Peyer's patch (tissue), 4 donors: ENCODE data around the gene OSBPL10. TPM values are rescaled to one million over a fixed set of nuclear protein-coding genes. Genes with fewer than 3 reads are reported as not detected.

Experiments used
- DNase-seq, 3 donors: peaks; one replicate each; pipeline ENCODE4 v3.0.0-alpha.2; 2017 to 2019
- H3K27ac ChIP-seq, 4 donors: fragments of 200-600 bp; sonication (generic); one replicate each; pipeline ENCODE4 v1.5.1; 2016 to 2019
- H3K27me3 ChIP-seq, 2 donors: fragments of 200-600 bp; sonication (generic); one replicate each; pipeline ENCODE4 v1.5.1; 2019
- H3K36me3 ChIP-seq, 3 donors: fragments of 200-600 bp; sonication (generic); one replicate each; pipeline ENCODE4 v1.5.1; 2016 to 2019
- H3K4me1 ChIP-seq, 4 donors: fragments of 200-600 bp; sonication (generic); one replicate each; pipeline ENCODE4 v1.5.1; 2016 to 2019
- H3K4me3 ChIP-seq, 4 donors: fragments of 200-600 bp; sonication (generic); 1 replicate in 3 of 4; 2 replicates in 1 of 4; pipeline ENCODE4 v1.5.1; 2016 to 2019; ENCODE audit warnings: mild to moderate bottlenecking in 1 of 4
- H3K9me3 ChIP-seq, 4 donors: fragments of 200-600 bp; sonication (generic); one replicate each; pipeline ENCODE4 v1.5.1; 2016 to 2019; ENCODE audit warnings: mild to moderate bottlenecking in 1 of 4
- POLR2A ChIP-seq, 2 donors: fragments of 450-650 bp; IDR thresholded peaks; one replicate each; pipeline ENCODE4 v1.5.1; 2017; ENCODE audit warnings: antibody characterized with exemption in 2 of 2, mild to moderate bottlenecking in 2 of 2, moderate library complexity in 2 of 2
- total RNA-seq, 4 donors: library from RNA; depleted of rRNA; stranded (reverse); fragments of >200 nt; gene quantifications; one replicate each; pipeline ENCODE4 v1.1.0, GENCODE V29; 2016
- TF ChIP-seq, protein P1 (sequence below), 6 experiments: fragments of 450-650 bp in 4 of 6; fragments of 200-600 bp in 2 of 6; sonication (generic) in 1 of 6; IDR thresholded peaks; one replicate each; pipeline ENCODE4 v1.5.1; 2017 to 2019; ENCODE audit warnings: antibody characterized with exemption in 6 of 6, mild to moderate bottlenecking in 3 of 6, moderate library complexity in 1 of 6

The OSBPL10 gene
- total RNA-seq, 4 donors from 2014 or later = 18.5 to 128 (median 60.5) TPM

DNA sequence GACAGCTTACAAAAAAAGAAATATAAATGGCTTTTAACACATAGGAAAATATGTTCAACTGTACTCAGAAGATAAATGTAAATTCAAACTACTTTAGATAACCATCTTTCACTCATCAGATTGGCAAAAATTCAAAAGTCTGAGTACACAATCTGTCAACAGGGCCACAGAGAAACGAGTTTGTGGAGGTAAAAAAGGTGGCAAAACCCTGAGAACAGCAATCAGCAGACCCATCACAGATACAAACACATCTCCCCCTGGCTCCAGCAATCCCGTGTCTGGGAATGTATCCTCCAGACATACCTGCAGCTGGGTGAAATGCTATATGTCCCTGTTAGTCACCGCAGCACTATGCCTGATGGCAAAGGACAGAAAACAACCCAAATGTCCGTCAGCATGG is 149.5 kb downstream of the OSBPL10 start:
- Histone ChIP-seq H3K4me3 (no peak overlapping the region), H3K27me3 (no peaks in the 10 kb centered on the region), H3K9me3 (no peaks in the 10 kb centered on the region), H3K27ac (no peak overlapping the region), H3K4me1 (no peaks in the 10 kb centered on the region), H3K36me3 (no peaks in the 10 kb centered on the region)
- DNase-seq = no peak
- TF ChIP-seq, protein P1, sequence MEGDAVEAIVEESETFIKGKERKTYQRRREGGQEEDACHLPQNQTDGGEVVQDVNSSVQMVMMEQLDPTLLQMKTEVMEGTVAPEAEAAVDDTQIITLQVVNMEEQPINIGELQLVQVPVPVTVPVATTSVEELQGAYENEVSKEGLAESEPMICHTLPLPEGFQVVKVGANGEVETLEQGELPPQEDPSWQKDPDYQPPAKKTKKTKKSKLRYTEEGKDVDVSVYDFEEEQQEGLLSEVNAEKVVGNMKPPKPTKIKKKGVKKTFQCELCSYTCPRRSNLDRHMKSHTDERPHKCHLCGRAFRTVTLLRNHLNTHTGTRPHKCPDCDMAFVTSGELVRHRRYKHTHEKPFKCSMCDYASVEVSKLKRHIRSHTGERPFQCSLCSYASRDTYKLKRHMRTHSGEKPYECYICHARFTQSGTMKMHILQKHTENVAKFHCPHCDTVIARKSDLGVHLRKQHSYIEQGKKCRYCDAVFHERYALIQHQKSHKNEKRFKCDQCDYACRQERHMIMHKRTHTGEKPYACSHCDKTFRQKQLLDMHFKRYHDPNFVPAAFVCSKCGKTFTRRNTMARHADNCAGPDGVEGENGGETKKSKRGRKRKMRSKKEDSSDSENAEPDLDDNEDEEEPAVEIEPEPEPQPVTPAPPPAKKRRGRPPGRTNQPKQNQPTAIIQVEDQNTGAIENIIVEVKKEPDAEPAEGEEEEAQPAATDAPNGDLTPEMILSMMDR (IDR thresholded peaks at IDR 0.05) = no peak
- no peak for TF ChIP-seq POLR2A (IDR thresholded peaks at IDR 0.05)

DNA sequence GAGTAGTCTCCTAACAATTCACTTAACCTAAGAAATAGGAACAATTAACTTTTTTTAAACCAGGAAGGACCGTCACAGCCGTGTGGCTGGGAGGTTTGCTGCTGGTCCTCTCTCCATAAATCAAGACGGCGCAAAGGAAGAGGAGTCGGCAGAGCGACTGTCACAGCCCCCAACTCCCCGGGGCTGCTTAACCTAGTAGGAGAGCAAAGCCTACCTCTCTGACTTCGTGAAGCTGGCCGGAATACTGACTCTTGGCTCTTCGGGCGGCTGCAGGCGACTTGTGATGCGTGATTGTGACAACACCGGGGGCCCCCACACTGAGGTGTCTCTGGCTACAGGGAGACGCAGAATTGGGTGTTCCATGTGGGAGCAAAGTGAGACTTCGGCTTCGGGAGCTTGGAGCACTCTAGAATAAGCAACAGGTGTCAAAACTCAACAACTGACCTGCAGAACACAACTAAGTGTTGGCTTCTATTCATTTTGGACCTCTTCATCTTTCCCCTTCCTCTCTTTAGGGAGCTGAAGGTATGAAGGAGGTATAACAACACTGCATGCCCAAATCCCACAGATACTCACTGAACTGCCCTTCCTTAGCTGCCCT is 151.1 kb downstream of the OSBPL10 start:
- H3K4me3 ChIP-seq = no peak overlapping the region
- no peaks in the 10 kb centered on the region for H3K4me1 ChIP-seq
- no peak for DNase-seq
- H3K36me3 ChIP-seq = no peaks in the 10 kb centered on the region
- no peak for TF ChIP-seq POLR2A (IDR thresholded peaks at IDR 0.05)
- TF ChIP-seq, protein P1 (IDR thresholded peaks at IDR 0.05) = no peak
- H3K27me3 ChIP-seq = no peaks in the 10 kb centered on the region
- H3K9me3 ChIP-seq = no peaks in the 10 kb centered on the region
- no peak overlapping the region for H3K27ac ChIP-seq

DNA sequence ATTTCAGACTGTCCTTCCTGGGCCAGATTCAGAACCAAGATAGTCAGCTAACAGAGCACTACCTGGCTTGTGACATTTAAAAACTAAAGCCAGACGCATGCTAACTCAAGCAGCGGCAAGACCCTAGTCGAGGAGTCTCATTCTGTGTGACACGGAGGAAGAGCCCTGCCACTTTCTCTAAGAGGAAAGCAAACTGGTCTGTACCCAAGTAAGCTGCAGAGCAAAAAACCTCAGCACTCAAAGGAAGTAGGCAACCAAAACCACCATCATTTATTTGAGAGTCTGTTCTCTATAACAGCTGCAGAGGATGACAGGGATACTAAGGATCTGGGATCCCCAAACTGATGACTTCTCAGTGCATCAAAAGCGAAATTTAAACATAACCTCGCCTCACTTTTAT is 152.1 kb downstream of the OSBPL10 start:
- Histone ChIP-seq H3K4me1 (no peaks in the 10 kb centered on the region), H3K36me3 (no peaks in the 10 kb centered on the region), H3K27me3 (no peaks in the 10 kb centered on the region), H3K4me3 (no peak overlapping the region), H3K9me3 (no peaks in the 10 kb centered on the region), H3K27ac (no peak overlapping the region)
- TF ChIP-seq, protein P1 (IDR thresholded peaks at IDR 0.05) = no peak
- no peak for TF ChIP-seq POLR2A (IDR thresholded peaks at IDR 0.05)
- no peak for DNase-seq

DNA sequence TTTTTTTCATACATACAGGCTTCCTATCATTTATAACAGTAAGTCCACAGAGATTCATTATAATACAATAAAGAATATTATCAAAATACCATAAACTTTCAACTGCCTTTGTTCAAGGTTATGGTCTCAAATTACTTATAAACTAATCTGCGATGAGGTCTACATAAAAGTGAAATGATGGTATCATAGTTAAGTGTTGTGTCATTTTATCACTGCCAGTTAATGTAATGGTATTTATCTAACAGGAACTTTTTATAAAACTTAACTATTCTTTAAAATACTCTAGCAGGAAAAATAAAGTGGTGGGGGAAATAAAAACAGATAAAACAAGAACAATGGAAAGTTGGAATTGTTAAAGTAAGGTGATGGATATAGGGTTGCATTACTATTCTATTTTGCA is 153.1 kb downstream of the OSBPL10 start:
- H3K4me3 ChIP-seq = no peak overlapping the region

DNA sequence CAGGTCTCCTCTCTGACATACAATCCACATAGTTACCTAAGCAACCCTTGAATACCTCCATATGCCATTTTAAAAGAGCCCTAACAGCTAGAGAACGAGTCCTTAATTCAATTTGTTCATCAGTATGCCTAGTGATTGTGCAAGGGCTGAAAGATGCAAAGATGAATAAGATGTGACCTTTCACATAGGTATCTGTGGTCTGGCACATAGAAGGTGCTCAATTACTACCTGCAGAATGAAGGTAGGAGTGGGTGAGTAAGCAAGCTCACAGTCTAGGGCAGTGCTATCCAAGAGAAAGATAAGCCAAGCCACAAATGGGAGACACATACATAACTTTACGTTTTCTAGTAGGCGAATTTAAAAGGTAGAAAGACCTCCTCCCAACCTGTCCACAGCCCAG is 157.9 kb downstream of the OSBPL10 start:
- H3K4me3 ChIP-seq = no peak overlapping the region
- no peak for DNase-seq
- no peak for TF ChIP-seq POLR2A (IDR thresholded peaks at IDR 0.05)
- TF ChIP-seq, protein P1 (IDR thresholded peaks at IDR 0.05) = no peak
- no peaks in the 10 kb centered on the region for H3K4me1 ChIP-seq
- no peaks in the 10 kb centered on the region for H3K27me3 ChIP-seq
- H3K27ac ChIP-seq = no peak overlapping the region
- H3K9me3 ChIP-seq = no peaks in the 10 kb centered on the region
- no peaks in the 10 kb centered on the region for H3K36me3 ChIP-seq

More for the DNA sequence above, 153.1 kb downstream of the OSBPL10 start:
- H3K4me1 ChIP-seq = no peaks in the 10 kb centered on the region
- DNase-seq = no peak
- H3K9me3 ChIP-seq = no peaks in the 10 kb centered on the region
- no peaks in the 10 kb centered on the region for H3K27me3 ChIP-seq
- TF ChIP-seq, protein P1 (IDR thresholded peaks at IDR 0.05) = no peak
- TF ChIP-seq POLR2A (IDR thresholded peaks at IDR 0.05) = no peak
- no peaks in the 10 kb centered on the region for H3K36me3 ChIP-seq
- no peak overlapping the region for H3K27ac ChIP-seq

DNA sequence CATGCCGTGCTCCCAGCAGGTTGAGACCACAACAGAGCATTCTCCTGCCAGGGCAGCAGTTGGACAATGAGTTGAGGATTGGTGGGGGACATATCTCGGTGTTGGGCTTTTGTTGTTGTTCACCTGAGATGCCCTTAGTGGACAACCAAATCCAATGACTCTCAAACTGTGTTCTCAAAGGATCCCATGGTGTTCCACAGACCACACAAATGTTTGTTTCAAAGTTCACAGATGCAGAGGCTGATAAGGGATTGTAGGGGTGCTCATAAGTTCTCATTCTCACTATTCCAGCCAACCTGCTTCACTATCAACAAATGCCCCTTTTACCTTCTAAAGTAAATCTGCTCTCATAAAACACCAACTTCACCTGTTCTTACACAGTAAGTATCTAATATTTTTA is 159.9 kb downstream of the OSBPL10 start:
- Histone ChIP-seq H3K9me3 (no peaks in the 10 kb centered on the region), H3K36me3 (no peaks in the 10 kb centered on the region), H3K27ac (no peak overlapping the region), H3K4me3 (no peak overlapping the region), H3K27me3 (no peaks in the 10 kb centered on the region), H3K4me1 (no peaks in the 10 kb centered on the region)
- DNase-seq = no peak
- TF ChIP-seq, protein P1 (IDR thresholded peaks at IDR 0.05) = no peak
- TF ChIP-seq POLR2A (IDR thresholded peaks at IDR 0.05) = no peak
